Gastroesophageal sphincter (tissue), 4 donors: ENCODE results near the gene HCRTR2. TPM values are rescaled to one million over a fixed set of nuclear protein-coding genes. Genes with fewer than 3 reads are reported as not detected.

Experiments used
- ATAC-seq: fragments of 150-250 bp; one replicate; pipeline ENCODE4 v1.9.1; 2016; ENCODE audit warnings: mild to moderate bottlenecking, moderate library complexity
- H3K27ac ChIP-seq, 4 donors: fragments of 200-600 bp; sonication (generic) in 3 of 4; 1 replicate in 3 of 4; 2 replicates in 1 of 4; pipeline ENCODE4 v1.5.1; 2016 to 2019
- H3K27me3 ChIP-seq: fragments of 200-600 bp; sonication (generic); one replicate; pipeline ENCODE4 v1.5.1; 2019
- H3K36me3 ChIP-seq, 2 donors: fragments of 200-600 bp; sonication (generic); one replicate each; pipeline ENCODE4 v1.5.1; 2019; ENCODE audit warnings: control low read depth in 1 of 2
- H3K4me1 ChIP-seq, 3 donors: fragments of 200-600 bp; sonication (generic); 1 replicate in 2 of 3; 2 replicates in 1 of 3; pipeline ENCODE4 v1.5.1; 2016 to 2019; ENCODE audit warnings: control low read depth in 2 of 3
- H3K4me3 ChIP-seq, 2 donors: fragments of 200-600 bp; sonication (generic); one replicate each; pipeline ENCODE4 v1.5.1; 2019; ENCODE audit warnings: mild to moderate bottlenecking in 1 of 2, moderate library complexity in 1 of 2
- H3K9me3 ChIP-seq, 3 donors: fragments of 200-600 bp; sonication (generic); one replicate each; pipeline ENCODE4 v1.5.1; 2017 to 2019; ENCODE audit warnings: control low read depth in 2 of 3
- EP300 ChIP-seq: sonication (generic); formaldehyde crosslinking; IDR thresholded peaks from one replicate; pipeline ENCODE4 v1.6.1; 2017; ENCODE audit warnings: antibody characterized with exemption, mild to moderate bottlenecking
- POLR2A ChIP-seq, 2 donors: fragments of 450-650 bp; IDR thresholded peaks; one replicate each; pipeline ENCODE4 v1.6.1; 2017; ENCODE audit warnings: antibody characterized with exemption in 2 of 2, mild to moderate bottlenecking in 2 of 2, moderate library complexity in 1 of 2
- POLR2AphosphoS5 ChIP-seq: sonication (generic); formaldehyde crosslinking; IDR thresholded peaks from one replicate; pipeline ENCODE4 v1.6.1; 2017; ENCODE audit warnings: antibody characterized with exemption
- WGBS, 2 donors: methylation state at CpG; one replicate each; pipeline ENCODE4 v1.1.5; 2018; ENCODE audit warnings: low coverage in 1 of 2; 5-methylcytosine and 5-hydroxymethylcytosine counted together
- total RNA-seq, 4 donors: library from RNA; depleted of rRNA; stranded (reverse); fragments of >200 nt; gene quantifications; one replicate each; pipeline ENCODE4 v1.1.0, GENCODE V29; 2016
- TF ChIP-seq, protein P1 (sequence below), 4 experiments: fragments of 200-600 bp in 2 of 4; fragments of 450-650 bp in 2 of 4; sonication (generic) in 1 of 4; IDR thresholded peaks; one replicate each; pipeline ENCODE4 v1.5.1; 2017 to 2019; ENCODE audit warnings: antibody characterized with exemption in 4 of 4, mild to moderate bottlenecking in 2 of 4, moderate library complexity in 2 of 4

Gene HCRTR2
- total RNA-seq, 4 donors from 2014 or later: 0.42 TPM; not detected in 3

DNA sequence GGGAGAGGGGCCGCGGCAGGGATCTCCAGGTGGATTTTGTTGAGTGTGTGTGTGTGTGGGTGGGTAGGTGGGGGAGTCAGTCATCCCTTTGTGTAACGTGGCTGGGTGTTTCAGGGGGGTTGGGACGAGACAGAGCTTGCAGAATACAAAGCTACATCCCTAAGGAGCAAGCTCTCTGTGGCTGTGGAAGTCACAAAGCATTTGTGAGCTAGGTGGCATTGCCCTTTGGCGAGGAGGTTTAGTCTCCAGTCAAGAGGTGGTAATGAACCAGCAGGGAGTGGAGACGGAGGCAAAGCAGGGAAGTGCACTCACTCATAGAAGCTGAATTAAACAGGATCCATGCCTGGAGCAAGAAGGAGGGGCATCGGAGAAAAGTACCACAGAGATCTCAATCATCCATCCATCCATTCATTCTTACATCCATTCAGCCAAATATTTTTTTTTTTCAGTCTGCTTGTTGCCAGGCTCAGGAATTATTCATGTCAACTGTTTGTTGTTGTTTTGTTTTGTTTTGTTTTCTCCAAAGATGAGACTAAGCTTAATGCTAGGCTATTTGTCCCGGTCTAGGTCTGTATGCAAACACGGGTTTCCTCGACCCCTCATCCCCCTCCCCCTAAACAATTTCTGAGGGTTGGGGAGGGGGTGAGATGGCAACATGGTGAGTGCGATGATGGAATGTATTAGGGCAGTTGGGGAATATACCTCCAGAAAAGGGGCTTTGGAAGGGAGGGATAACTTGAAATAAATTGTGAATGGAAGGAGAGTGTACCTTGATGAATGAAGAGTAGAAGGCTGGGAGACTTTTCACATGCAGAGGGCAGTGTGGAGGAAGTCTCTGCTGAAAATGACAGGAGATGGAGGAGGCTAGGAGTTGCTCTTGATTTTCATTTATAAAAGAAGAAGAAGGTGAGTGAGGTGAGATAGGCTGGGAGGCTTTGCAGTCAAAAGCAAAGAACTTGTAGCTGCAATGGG, 1.0 kb downstream of the HCRTR2 start:
- TF ChIP-seq, protein P1, sequence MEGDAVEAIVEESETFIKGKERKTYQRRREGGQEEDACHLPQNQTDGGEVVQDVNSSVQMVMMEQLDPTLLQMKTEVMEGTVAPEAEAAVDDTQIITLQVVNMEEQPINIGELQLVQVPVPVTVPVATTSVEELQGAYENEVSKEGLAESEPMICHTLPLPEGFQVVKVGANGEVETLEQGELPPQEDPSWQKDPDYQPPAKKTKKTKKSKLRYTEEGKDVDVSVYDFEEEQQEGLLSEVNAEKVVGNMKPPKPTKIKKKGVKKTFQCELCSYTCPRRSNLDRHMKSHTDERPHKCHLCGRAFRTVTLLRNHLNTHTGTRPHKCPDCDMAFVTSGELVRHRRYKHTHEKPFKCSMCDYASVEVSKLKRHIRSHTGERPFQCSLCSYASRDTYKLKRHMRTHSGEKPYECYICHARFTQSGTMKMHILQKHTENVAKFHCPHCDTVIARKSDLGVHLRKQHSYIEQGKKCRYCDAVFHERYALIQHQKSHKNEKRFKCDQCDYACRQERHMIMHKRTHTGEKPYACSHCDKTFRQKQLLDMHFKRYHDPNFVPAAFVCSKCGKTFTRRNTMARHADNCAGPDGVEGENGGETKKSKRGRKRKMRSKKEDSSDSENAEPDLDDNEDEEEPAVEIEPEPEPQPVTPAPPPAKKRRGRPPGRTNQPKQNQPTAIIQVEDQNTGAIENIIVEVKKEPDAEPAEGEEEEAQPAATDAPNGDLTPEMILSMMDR (IDR thresholded peaks at IDR 0.05): no peak
- no peak for TF ChIP-seq POLR2A (IDR thresholded peaks at IDR 0.05)
- TF ChIP-seq EP300: no peak
- no peak for TF ChIP-seq POLR2AphosphoS5
- 5 to 23% methylated on average over 7 to 11 of the region's 11 CpGs for WGBS, 2 donors
- peaks cover 0 to 14% (median 8%) of the 10 kb centered on the region in 3 donors for H3K4me1 ChIP-seq
- peaks cover 48% of the 10 kb centered on the region for H3K27me3 ChIP-seq
- ATAC-seq: no peak
- H3K4me3 ChIP-seq: peak overlapping the region in 1 of 2 donors; percentile 19
- no peak overlapping the region for H3K27ac ChIP-seq
- no peaks in the 10 kb centered on the region for H3K9me3 ChIP-seq
- H3K36me3 ChIP-seq: no peaks in the 10 kb centered on the region

DNA sequence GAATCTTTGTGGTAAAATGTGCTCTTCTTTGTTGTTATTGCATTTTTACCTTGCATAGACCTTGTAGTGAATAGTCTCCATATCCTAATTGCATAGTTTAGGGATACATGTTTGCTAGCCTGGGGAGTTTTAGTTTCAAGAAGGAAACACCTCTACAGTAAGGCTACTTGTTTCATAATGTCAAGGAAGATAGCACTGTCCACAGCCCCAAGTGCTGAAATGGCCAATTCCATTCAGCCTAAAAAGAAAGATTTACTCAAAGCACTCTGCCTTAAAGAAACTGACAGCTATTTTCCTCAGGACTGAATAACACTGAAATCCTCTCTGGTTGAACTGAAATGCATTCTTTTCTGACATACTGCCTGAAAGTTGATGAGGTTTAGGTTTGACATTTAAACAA, 2.6 kb downstream of the HCRTR2 start:
- ATAC-seq: no peak
- no peak overlapping the region for H3K27ac ChIP-seq
- H3K4me3 ChIP-seq: no peak overlapping the region
- peaks cover 46% of the 10 kb centered on the region for H3K27me3 ChIP-seq
- no peaks in the 10 kb centered on the region for H3K36me3 ChIP-seq
- no peaks in the 10 kb centered on the region for H3K9me3 ChIP-seq
- H3K4me1 ChIP-seq: peaks cover 0 to 14% (median 8%) of the 10 kb centered on the region in 3 donors
- TF ChIP-seq, protein P1 (IDR thresholded peaks at IDR 0.05): no peak
- no peak for TF ChIP-seq POLR2AphosphoS5
- no peak for TF ChIP-seq EP300
- no peak for TF ChIP-seq POLR2A (IDR thresholded peaks at IDR 0.05)

DNA sequence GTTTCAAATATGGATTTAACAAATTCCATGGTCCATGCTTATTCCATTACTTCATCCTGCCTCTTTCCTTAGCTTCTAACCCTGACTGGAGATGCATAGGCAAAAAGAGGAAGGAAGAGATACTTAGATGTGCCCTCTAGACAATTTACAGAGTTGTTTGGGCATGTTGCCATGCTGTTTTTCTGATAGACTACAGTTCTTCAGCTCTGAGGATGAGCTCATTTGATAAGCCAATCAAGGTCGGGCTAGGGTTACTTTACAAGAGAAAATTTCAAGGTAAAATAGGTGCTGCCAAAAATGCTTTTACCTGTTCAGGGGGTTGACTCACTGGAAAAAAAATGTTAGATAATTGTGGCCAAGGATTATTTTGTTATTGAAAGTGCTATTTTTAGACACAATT, 5.9 kb downstream of the HCRTR2 start:
- no peak overlapping the region for H3K27ac ChIP-seq
- 77% methylated on average over 1 of the region's 1 CpG; no CpG with 5 or more reads in 1 of the 2 donors for WGBS, 2 donors
- ATAC-seq: no peak
- no peak overlapping the region for H3K4me3 ChIP-seq
- no peaks in the 10 kb centered on the region for H3K9me3 ChIP-seq
- no peaks in the 10 kb centered on the region for H3K36me3 ChIP-seq
- no peak for TF ChIP-seq EP300
- TF ChIP-seq POLR2AphosphoS5: no peak
- TF ChIP-seq, protein P1 (IDR thresholded peaks at IDR 0.05): no peak
- TF ChIP-seq POLR2A (IDR thresholded peaks at IDR 0.05): no peak
- H3K4me1 ChIP-seq: peaks cover 0 to under 1% (median 0%) of the 10 kb centered on the region in 3 donors
- H3K27me3 ChIP-seq: peaks cover 22% of the 10 kb centered on the region

DNA sequence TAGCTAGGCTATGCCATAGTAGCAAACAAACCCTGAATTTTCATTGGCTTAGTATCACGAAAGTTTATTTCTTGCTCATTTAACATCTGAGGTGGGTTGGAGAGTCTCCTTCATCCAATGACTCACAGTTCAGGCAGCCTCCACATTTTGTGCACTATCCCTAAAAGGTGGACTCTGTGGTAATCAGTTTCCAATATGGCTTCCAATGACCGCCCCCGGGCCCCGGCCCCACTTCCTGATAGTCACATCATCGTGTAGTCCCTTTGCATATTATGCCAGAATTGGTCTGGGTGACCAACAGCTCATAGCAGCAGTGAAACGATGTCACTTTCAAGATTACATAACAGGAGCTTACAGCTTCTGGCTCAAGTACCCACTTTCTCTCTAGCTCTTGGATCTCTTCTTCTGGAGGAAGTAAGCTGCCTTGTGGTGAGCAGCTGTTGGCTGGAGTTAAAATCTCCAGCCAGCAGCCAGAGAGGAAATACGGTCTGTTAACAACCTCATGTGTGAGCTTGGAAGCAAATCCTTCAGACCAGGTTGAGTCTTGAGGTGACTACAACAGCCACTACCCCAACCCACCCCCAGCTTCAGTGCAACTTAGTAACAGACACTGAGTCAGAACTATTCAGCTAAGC, 7.8 kb downstream of the HCRTR2 start:
- Histone ChIP-seq H3K9me3 (no peaks in the 10 kb centered on the region), H3K27me3 (peaks cover 6% of the 10 kb centered on the region), H3K4me3 (no peak overlapping the region), H3K27ac (no peak overlapping the region), H3K4me1 (no peaks in the 10 kb centered on the region), H3K36me3 (no peaks in the 10 kb centered on the region)
- WGBS, 2 donors: 51 to 68% methylated on average over 4 to 5 of the region's 7 CpGs
- TF ChIP-seq POLR2AphosphoS5 (no peak), POLR2A (IDR thresholded peaks at IDR 0.05) (no peak), EP300 (no peak)
- TF ChIP-seq, protein P1 (IDR thresholded peaks at IDR 0.05): no peak
- no peak for ATAC-seq
